PFSK-1 (cell line): ENCODE measurements around the gene PUS1.

Experiments
- FOXP2 ChIP-seq: optimal IDR thresholded peaks from 2 replicates; pipeline ENCODE3; 2011; ENCODE audit warnings: borderline replicate concordance, control low read depth, inconsistent platforms; ENCODE audit not compliant: insufficient read depth; ENCODE audit errors: extremely low read length, extremely low read depth
- POLR2AphosphoS5 ChIP-seq: IDR thresholded peaks from 2 replicates; pipeline ENCODE4 v1.6.1; 2012; ENCODE audit warnings: low read depth, mild to moderate bottlenecking, control low read depth, low read length, moderate library complexity
- REST ChIP-seq, 2 experiments: IDR thresholded peaks; 2 replicates each; pipeline versions ENCODE4 v1.6.1 to v1.8.0; 2011 to 2012; ENCODE audit warnings: low read depth in 2 of 2, low read length in 2 of 2, control low read depth in 1 of 2, inconsistent platforms in 1 of 2, mild to moderate bottlenecking in 1 of 2, moderate library complexity in 1 of 2; ENCODE audit not compliant: insufficient read depth in 1 of 2
- SIN3A ChIP-seq: IDR thresholded peaks from 2 replicates; pipeline ENCODE4 v1.6.1; 2012; ENCODE audit warnings: mild to moderate bottlenecking, low read length, moderate library complexity, borderline replicate concordance; ENCODE audit not compliant: insufficient read depth
- TAF1 ChIP-seq: IDR thresholded peaks from 2 replicates; pipeline ENCODE4 v1.6.1; 2012; ENCODE audit warnings: low read length, control low read depth, borderline replicate concordance; ENCODE audit not compliant: insufficient read depth

The PUS1 gene

GRCh38 chr12:131893605-131894312 is 35.3 kb upstream of the PUS1 start:
- no peak for TF ChIP-seq POLR2AphosphoS5
- TF ChIP-seq REST (IDR thresholded peaks at IDR 0.05; ENCODE audit: insufficient read depth in 1 of 2, low read depth in 2 of 2, low read length in 2 of 2), result no peak
- TF ChIP-seq TAF1, result no peak
- no peak for TF ChIP-seq FOXP2
- no peak for TF ChIP-seq SIN3A

GRCh38 chr12:131894313-131894860 is 34.7 kb upstream of the PUS1 start, which contains the start of gene ULK1:
ULK1 (plus strand) TSS chr12:131894622; CDS start chr12:131895002, 380 bp downstream.
- TF ChIP-seq SIN3A (no peak), POLR2AphosphoS5 (peak; percentile 94), TAF1 (0 out of 2 replicates have a peak, but pooled peaks have one; percentile 69), REST (IDR thresholded peaks at IDR 0.05; ENCODE audit: insufficient read depth in 1 of 2, low read depth in 2 of 2, low read length in 2 of 2) (no peak), FOXP2 (no peak)

GRCh38 chr12:131894981-131895639 is 34.0 kb upstream of the PUS1 start:
- TF ChIP-seq POLR2AphosphoS5 (no peak), REST (IDR thresholded peaks at IDR 0.05; ENCODE audit: insufficient read depth in 1 of 2, low read depth in 2 of 2, low read length in 2 of 2) (no peak), SIN3A (no peak), FOXP2 (no peak), TAF1 (no peak)

GRCh38 chr12:131895640-131896079 is 33.4 kb upstream of the PUS1 start:
- TF ChIP-seq SIN3A (no peak), REST (IDR thresholded peaks at IDR 0.05; ENCODE audit: insufficient read depth in 1 of 2, low read depth in 2 of 2, low read length in 2 of 2) (no peak), FOXP2 (no peak), POLR2AphosphoS5 (no peak), TAF1 (no peak)
